SK-N-SH (cell line): ENCODE measurements around the gene MGA. TPM values are rescaled to one million over a fixed set of nuclear protein-coding genes. Genes with fewer than 3 reads are reported as not detected.
A peak's percentile ranks its signal among the peaks of the same experiment; 100 is the strongest.

Experiments
- CTCF ChIA-PET: fragments of 300-600, 350-600 bp; formaldehyde crosslinking; extraction: SDS; loops from one replicate; lab custom pipeline; 2021; lab: Yijun Ruan, JAX
- POLR2A ChIA-PET: fragments of 350-600 bp; sonication (Branson Sonifier 250); formaldehyde crosslinking; extraction: SDS; loops from one replicate; lab custom pipeline; 2020; ENCODE audit warnings: antibody characterized with exemption, inconsistent platforms; lab: Yijun Ruan, JAX
- DNase-seq: peaks from one replicate; pipeline ENCODE4 v3.0.0; 2012
- H2AFZ ChIP-seq: fragments of 200-600 bp; sonication (generic); 2 replicates; pipeline ENCODE4 v1.8.1; 2016; ENCODE audit warnings: antibody characterized with exemption, mild to moderate bottlenecking, low read depth
- H3F3A ChIP-seq: fragments of 200-600 bp; sonication (generic); replicated peaks from 2 replicates; pipeline ENCODE3; 2016; ENCODE audit warnings: antibody characterized with exemption, mild to moderate bottlenecking; ENCODE audit not compliant: insufficient read depth
- H3K27ac ChIP-seq, 2 experiments: fragments of 200-500 bp in 1 of 2; fragments of 200-600 bp in 1 of 2; sonication (Bioruptor generic) in 1 of 2; sonication (generic), shearing (Covaris generic) in 1 of 2; 2 replicates each; pipeline versions ENCODE4 v1.5.1 to v1.6.1; 2014 to 2016; ENCODE audit warnings: low read depth in 2 of 2, inconsistent platforms in 1 of 2, low read length in 1 of 2, mild to moderate bottlenecking in 1 of 2, mixed read lengths in 1 of 2
- H3K27me3 ChIP-seq: fragments of 200-600 bp; sonication (generic), shearing (Covaris generic); 2 replicates; pipeline ENCODE4 v1.6.1; 2016; ENCODE audit warnings: mixed run types; ENCODE audit not compliant: insufficient read depth
- H3K36me3 ChIP-seq, 2 experiments: fragments of 200-500 bp in 1 of 2; fragments of 200-600 bp in 1 of 2; sonication (Bioruptor generic) in 1 of 2; sonication (generic) in 1 of 2; replicated peaks in 1 of 2; 2 replicates each; pipeline versions ENCODE3 to v1.5.1; 2014 to 2016; ENCODE audit warnings: low read length in 1 of 2, mild to moderate bottlenecking in 1 of 2; ENCODE audit not compliant: insufficient read depth in 2 of 2, control insufficient read depth in 1 of 2
- H3K4me1 ChIP-seq, 2 experiments: fragments of 200-500 bp in 1 of 2; fragments of 200-600 bp in 1 of 2; sonication (Bioruptor generic) in 1 of 2; sonication (generic), shearing (Covaris generic) in 1 of 2; 2 replicates each; pipeline versions ENCODE4 v1.5.1 to v1.6.1; 2014 to 2016; ENCODE audit warnings: low read depth in 1 of 2, low read length in 1 of 2, mixed run types in 1 of 2; ENCODE audit not compliant: insufficient read depth in 2 of 2, control insufficient read depth in 1 of 2
- H3K4me2 ChIP-seq: fragments of 200-600 bp; sonication (generic), shearing (Covaris generic); 2 replicates; pipeline ENCODE4 v1.6.1; 2017; ENCODE audit warnings: mixed run types
- H3K4me3 ChIP-seq, 2 experiments: fragments of 200-500 bp in 1 of 2; fragments of 200-600 bp in 1 of 2; sonication (Bioruptor generic) in 1 of 2; sonication (generic), shearing (Covaris generic) in 1 of 2; 2 replicates each; pipeline versions ENCODE4 v1.5.1 to v1.8.1; 2014 to 2016; ENCODE audit warnings: low read depth in 2 of 2, inconsistent platforms in 1 of 2, low read length in 1 of 2, mild to moderate bottlenecking in 1 of 2, mixed read lengths in 1 of 2, moderate library complexity in 1 of 2
- H3K79me2 ChIP-seq: fragments of 200-600 bp; sonication (generic); 2 replicates; pipeline ENCODE4 v1.8.1; 2017; ENCODE audit warnings: mild to moderate bottlenecking; ENCODE audit not compliant: insufficient read depth
- H3K9ac ChIP-seq: fragments of 200-600 bp; sonication (generic); 2 replicates; pipeline ENCODE4 v1.6.1; 2017; ENCODE audit warnings: mixed run types
- H3K9me2 ChIP-seq: fragments of 200-600 bp; sonication (generic); 2 replicates; pipeline ENCODE4 v1.6.1; 2017; ENCODE audit warnings: mixed run types
- H3K9me3 ChIP-seq: fragments of 200-600 bp; sonication (generic); 2 replicates; pipeline ENCODE4 v1.6.1; 2017; ENCODE audit warnings: mixed run types, mild to moderate bottlenecking, moderate library complexity
- H4K20me1 ChIP-seq: fragments of 200-600 bp; sonication (generic); 2 replicates; pipeline ENCODE4 v1.6.1; 2017; ENCODE audit warnings: mild to moderate bottlenecking, mixed run types; ENCODE audit not compliant: insufficient read depth
- CHD2 ChIP-seq: fragments of 150-350 bp; IDR thresholded peaks from 2 replicates; pipeline ENCODE4 v1.6.1; 2018; ENCODE audit warnings: low read length; ENCODE audit not compliant: partially characterized antibody
- EZH2phosphoT487 ChIP-seq: fragments of 200-600 bp; sonication (generic); IDR thresholded peaks from 2 replicates; pipeline ENCODE4 v1.6.1; 2017; ENCODE audit warnings: low read depth, mixed run types, mild to moderate bottlenecking, antibody characterized with exemption, moderate library complexity, borderline replicate concordance
- FOXM1 ChIP-seq: IDR thresholded peaks from 2 replicates; pipeline ENCODE4 v1.4.0; 2012; ENCODE audit warnings: low read depth, mild to moderate bottlenecking
- NRF1 ChIP-seq: IDR thresholded peaks from 2 replicates; pipeline ENCODE4 v1.6.1; 2012; ENCODE audit warnings: low read depth, mild to moderate bottlenecking, low read length
- RAD21 ChIP-seq: IDR thresholded peaks from 2 replicates; pipeline ENCODE4 v1.6.1; 2012; ENCODE audit warnings: mild to moderate bottlenecking, low read length
- RCOR1 ChIP-seq: fragments of 150-350 bp; IDR thresholded peaks from 2 replicates; pipeline ENCODE4 v1.6.1; 2017; ENCODE audit warnings: antibody characterized with exemption, low read length
- RFX5 ChIP-seq: IDR thresholded peaks from 2 replicates; pipeline ENCODE4 v1.6.1; 2012; ENCODE audit warnings: mild to moderate bottlenecking, improper control_type of control experiment, low read length
- SMC3 ChIP-seq: IDR thresholded peaks from 2 replicates; pipeline ENCODE4 v1.6.1; 2012; ENCODE audit warnings: low read depth, low read length, improper control_type of control experiment
- USF2 ChIP-seq: fragments of 150-350 bp; IDR thresholded peaks from 2 replicates; pipeline ENCODE4 v1.6.1; 2017; ENCODE audit warnings: antibody characterized with exemption, low read length, low read depth, borderline replicate concordance
- WGBS: methylation state at CpG from one replicate; pipeline ENCODE4 v1.1.6; 2017; ENCODE audit warnings: low lambda C conversion rate; 5-methylcytosine and 5-hydroxymethylcytosine counted together
- polyA plus RNA-seq, 3 experiments: library from polyadenylated mRNA; depleted of rRNA; stranded (reverse); fragments of >200 nt; gene quantifications; 2 replicates each; pipeline ENCODE4 v1.2.3, GENCODE V29; 2012
- TF ChIP-seq, protein P1 (sequence below): fragments of 200-600 bp; sonication (generic); IDR thresholded peaks from 2 replicates; pipeline ENCODE4 v1.6.1; 2017; ENCODE audit warnings: antibody characterized with exemption, mild to moderate bottlenecking, moderate library complexity

MGA gene
- polyA plus RNA-seq, 1 of the 3 experiments (the other 2 are of a cell fraction) = 2.3 TPM

DNA sequence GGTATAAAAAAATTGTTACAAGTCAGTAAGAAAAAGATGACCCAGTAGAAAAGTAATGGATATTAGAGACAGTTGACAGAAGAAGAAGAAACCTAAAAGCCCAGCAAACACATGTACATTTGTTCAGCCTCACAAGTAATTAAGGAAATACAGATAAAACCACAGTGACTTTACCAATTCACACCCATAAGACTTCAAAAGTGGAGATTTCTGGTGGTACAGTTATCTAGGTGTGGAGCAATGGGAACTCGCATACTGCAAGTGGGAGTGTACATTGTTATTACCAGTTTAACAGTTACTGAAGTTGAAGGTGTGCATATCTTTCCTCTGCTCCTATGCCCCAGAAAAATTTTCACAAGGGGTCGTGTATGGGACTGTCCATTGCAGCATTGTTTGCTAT lies 96.0 kb downstream of the MGA start:
- no peaks in the 10 kb centered on the region for H3K9me3 ChIP-seq
- no peaks in the 10 kb centered on the region for H3F3A ChIP-seq
- POLR2A ChIA-PET = no interaction called here
- no peak overlapping the region for H3K9ac ChIP-seq
- no peak overlapping the region for H3K4me2 ChIP-seq
- no peaks in the 10 kb centered on the region; a peak in 1 of 4 replicates for H3K4me1 ChIP-seq
- peaks cover 12% of the 10 kb centered on the region; the same call in 1 of the 2 replicates for H3K79me2 ChIP-seq
- H3K27ac ChIP-seq = no peak overlapping the region
- CTCF ChIA-PET = no interaction called here
- H4K20me1 ChIP-seq = no peaks in the 10 kb centered on the region
- 97% methylated on average over 2 of the region's 2 CpGs for WGBS
- DNase-seq = no peak
- no peaks in the 10 kb centered on the region for H3K27me3 ChIP-seq
- H3K36me3 ChIP-seq = peaks cover 43 to 46% of the 10 kb centered on the region in 2 experiments
- no peaks in the 10 kb centered on the region for H3K9me2 ChIP-seq
- no peak overlapping the region for H2AFZ ChIP-seq
- no peak overlapping the region for H3K4me3 ChIP-seq
- TF ChIP-seq, protein P1, sequence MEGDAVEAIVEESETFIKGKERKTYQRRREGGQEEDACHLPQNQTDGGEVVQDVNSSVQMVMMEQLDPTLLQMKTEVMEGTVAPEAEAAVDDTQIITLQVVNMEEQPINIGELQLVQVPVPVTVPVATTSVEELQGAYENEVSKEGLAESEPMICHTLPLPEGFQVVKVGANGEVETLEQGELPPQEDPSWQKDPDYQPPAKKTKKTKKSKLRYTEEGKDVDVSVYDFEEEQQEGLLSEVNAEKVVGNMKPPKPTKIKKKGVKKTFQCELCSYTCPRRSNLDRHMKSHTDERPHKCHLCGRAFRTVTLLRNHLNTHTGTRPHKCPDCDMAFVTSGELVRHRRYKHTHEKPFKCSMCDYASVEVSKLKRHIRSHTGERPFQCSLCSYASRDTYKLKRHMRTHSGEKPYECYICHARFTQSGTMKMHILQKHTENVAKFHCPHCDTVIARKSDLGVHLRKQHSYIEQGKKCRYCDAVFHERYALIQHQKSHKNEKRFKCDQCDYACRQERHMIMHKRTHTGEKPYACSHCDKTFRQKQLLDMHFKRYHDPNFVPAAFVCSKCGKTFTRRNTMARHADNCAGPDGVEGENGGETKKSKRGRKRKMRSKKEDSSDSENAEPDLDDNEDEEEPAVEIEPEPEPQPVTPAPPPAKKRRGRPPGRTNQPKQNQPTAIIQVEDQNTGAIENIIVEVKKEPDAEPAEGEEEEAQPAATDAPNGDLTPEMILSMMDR = no peak
- no peak for TF ChIP-seq FOXM1
- TF ChIP-seq RCOR1 = no peak
- no peak for TF ChIP-seq CHD2
- no peak for TF ChIP-seq RAD21
- TF ChIP-seq RFX5 = no peak
- no peak for TF ChIP-seq EZH2phosphoT487

DNA sequence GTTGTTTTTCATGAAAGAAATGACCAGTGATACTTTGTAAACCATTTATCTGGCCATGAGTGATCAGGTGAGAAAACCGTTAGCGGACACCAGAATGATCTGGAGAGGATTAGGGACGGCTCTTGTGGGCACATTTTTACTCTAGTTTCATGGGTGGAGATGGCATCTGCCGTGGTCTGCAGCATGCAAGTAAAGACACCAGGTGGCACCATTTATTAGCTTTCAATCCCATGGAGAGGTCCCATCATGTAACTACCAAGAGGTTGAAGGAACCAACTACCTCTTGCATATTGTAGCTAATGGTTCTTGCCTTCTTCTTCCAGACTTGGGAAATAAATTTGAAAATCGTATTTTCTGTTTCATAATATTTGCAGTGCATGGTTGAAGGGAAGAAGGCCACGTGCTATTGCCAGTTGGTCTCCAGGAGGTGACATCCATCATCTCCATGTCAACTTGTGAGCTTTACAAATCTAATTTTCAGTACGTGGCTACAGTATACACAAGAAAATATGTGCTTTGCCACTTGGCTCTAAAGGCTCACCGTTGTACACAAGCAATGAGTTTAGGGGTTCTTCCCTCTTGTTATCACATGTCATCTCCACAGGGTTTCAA lies 112.6 kb downstream of the MGA start:
- Histone ChIP-seq H3K27ac (peak overlapping the region in 1 of 2 experiments; percentile 87; a peak in 1 of 4 replicates), H3K4me2 (no peak overlapping the region)
- WGBS = 76% methylated on average over 8 of the region's 8 CpGs

More for the DNA sequence above, 112.6 kb downstream of the MGA start:
- no peak for TF ChIP-seq RCOR1
- TF ChIP-seq NRF1 = 0 out of 2 replicates have a peak, but pooled peaks have one; percentile 19
- TF ChIP-seq, protein P1 = peak; percentile 82
- peak; percentile 89 for TF ChIP-seq RAD21
- TF ChIP-seq SMC3 = peak; percentile 95
- TF ChIP-seq USF2 = no peak
- no peak for TF ChIP-seq CHD2
- Histone ChIP-seq H3K9ac (no peak overlapping the region), H3K4me3 (no peak overlapping the region), H3K36me3 (peaks cover 5 to 30% of the 10 kb centered on the region in 2 experiments), H3K79me2 (peaks cover 31% of the 10 kb centered on the region), H3K9me2 (no peaks in the 10 kb centered on the region), H3K27me3 (no peaks in the 10 kb centered on the region), H3F3A (peaks cover 24% of the 10 kb centered on the region), H2AFZ (no peak overlapping the region), H3K4me1 (peaks cover 20 to 23% of the 10 kb centered on the region in 2 experiments), H3K9me3 (no peaks in the 10 kb centered on the region), H4K20me1 (no peaks in the 10 kb centered on the region)
- CTCF ChIA-PET = interaction anchor here (0.6 to 6.9 kb wide), 28 partner anchors 9 to 307 kb away, joined by 3 to 114 read pairs (median 5); no protein-coding TSS in a partner anchor
- POLR2A ChIA-PET = interaction anchor here (0.6 to 2.5 kb wide), 2 partner anchors 14 to 39 kb away, joined by 3 to 13 read pairs; no protein-coding TSS in a partner anchor
- DNase-seq = peak; percentile 61
